Cardiac ventricle fibroblast (primary cell): ENCODE measurements around the gene HTT. TPM values are rescaled to one million over a fixed set of nuclear protein-coding genes. Genes with fewer than 3 reads are reported as not detected.

Experiments used
- total RNA-seq: library from RNA; depleted of rRNA; stranded (reverse); fragments of >200 nt; gene quantifications from 2 replicates; pipeline ENCODE4 v1.2.3, GENCODE V29; 2015

The HTT gene
- 17.5 and 20.0 TPM in 2 replicates for total RNA-seq

DNA sequence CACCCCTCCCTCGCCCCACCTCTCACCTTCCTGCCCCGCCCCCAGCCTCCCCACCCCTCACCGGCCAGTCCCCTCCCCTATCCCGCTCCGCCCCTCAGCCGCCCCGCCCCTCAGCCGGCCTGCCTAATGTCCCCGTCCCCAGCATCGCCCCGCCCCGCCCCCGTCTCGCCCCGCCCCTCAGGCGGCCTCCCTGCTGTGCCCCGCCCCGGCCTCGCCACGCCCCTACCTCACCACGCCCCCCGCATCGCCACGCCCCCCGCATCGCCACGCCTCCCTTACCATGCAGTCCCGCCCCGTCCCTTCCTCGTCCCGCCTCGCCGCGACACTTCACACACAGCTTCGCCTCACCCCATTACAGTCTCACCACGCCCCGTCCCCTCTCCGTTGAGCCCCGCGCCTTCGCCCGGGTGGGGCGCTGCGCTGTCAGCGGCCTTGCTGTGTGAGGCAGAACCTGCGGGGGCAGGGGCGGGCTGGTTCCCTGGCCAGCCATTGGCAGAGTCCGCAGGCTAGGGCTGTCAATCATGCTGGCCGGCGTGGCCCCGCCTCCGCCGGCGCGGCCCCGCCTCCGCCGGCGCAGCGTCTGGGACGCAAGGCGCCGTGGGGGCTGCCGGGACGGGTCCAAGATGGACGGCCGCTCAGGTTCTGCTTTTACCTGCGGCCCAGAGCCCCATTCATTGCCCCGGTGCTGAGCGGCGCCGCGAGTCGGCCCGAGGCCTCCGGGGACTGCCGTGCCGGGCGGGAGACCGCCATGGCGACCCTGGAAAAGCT, at the start of gene HTT, which contains the start of gene HTT-AS:
TSS of gene HTT (plus strand) at position 604 of the 768 bp plus-strand sequence. CDS start at position 749, 145 bp downstream.
TSS of gene HTT-AS (minus strand) at position 461 of the 768 bp plus-strand sequence.

GRCh38 chr4:3248811-3249661, 174.6 kb downstream of the HTT start, which contains the start of gene MSANTD1:
MSANTD1 (plus strand) TSS chr4:3249159; CDS start chr4:3249223, 64 bp downstream.

DNA sequence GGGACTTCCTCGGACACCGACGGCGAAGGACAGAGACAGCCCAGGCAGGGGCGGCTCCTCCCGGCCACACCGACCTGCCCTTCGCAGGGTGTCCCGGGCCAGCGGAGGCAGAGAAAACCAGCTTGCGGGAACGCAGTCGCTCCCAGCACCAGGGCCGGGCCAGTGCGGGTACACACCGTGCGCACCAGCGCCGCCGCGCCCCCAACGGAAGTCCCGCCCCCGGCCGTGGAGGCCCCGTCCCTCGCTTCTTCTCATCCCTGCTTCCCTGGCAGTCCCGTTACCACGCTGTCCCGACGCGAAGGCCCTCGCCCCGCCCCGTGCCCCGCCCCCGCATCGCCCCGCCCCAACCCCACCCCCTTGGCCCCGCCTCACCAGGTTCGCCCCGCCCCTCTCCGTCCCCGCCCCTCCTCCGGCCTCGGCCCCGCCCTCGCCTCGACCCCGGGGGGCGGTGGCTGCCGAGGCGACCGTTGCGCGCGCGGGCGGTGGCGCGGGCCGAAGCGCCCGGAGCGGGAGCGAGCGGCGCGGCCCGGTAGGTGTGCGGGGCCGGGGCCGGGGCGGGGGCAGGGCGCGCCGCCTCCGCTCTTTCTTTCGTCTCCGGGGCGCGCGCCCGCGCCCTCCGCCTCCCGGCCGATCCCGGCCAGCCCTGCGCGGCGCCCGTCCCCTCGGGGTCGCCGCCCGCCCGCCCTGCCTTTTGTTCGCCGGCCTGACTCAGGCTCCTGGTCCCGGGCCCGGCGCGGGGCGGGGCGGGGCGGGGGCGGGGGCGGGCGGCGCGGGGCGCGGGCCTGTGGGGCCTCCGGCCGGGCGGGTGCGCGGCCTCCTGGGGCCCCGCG, 218.3 kb downstream of the HTT start, which contains the start of gene RGS12:
TSS of gene RGS12 (plus strand) at position 451 of the 830 bp plus-strand sequence. CDS start 23,150 bp downstream, outside the sequence.

Other genes with a start within 250 kb of the HTT start
- 190 and 208 TPM in 2 replicates for gene ADD1, start 230.8 kb upstream of the HTT start, total RNA-seq
- gene NOP14, start 111.3 kb upstream of the HTT start, total RNA-seq, result 23.8 and 25.5 TPM in 2 replicates
- gene GRK4, start 111.1 kb upstream of the HTT start, total RNA-seq, result 4.4 and 4.7 TPM in 2 replicates
- gene HTT-AS, start 143 bp upstream of the HTT start, total RNA-seq, result not detected in 2 replicates
- gene MSANTD1, start 174.5 kb downstream of the HTT start, total RNA-seq, result 0.29 TPM in 1 of 2 replicates, not detected in the other
- 8.5 and 12.0 TPM in 2 replicates for gene RGS12, start 218.3 kb downstream of the HTT start, total RNA-seq